Neural cell (in vitro differentiated cells): Measurements from ENCODE around the gene NID2. TPM values are rescaled to one million over a fixed set of nuclear protein-coding genes. Genes with fewer than 3 reads are reported as not detected.

Experiments
- H2AFZ ChIP-seq: fragments of 200-600, 300-800 bp; sonication (generic), shearing (Covaris generic); 2 replicates; pipeline ENCODE4 v1.6.0; 2014; ENCODE audit warnings: low read depth, mild to moderate bottlenecking, antibody characterized with exemption, low read length, moderate library complexity
- H3F3A ChIP-seq: fragments of 200-600 bp; shearing (Covaris generic); 2 replicates; pipeline ENCODE4 v1.6.1; 2016; ENCODE audit warnings: mild to moderate bottlenecking, moderate library complexity, mixed read lengths, antibody characterized with exemption, low read length; ENCODE audit not compliant: insufficient read depth, poor library complexity, severe bottlenecking
- H3K27ac ChIP-seq: fragments of 200-600, 300-800 bp; sonication (generic), shearing (Covaris generic); 2 replicates; pipeline ENCODE4 v1.5.1; 2014; ENCODE audit warnings: mild to moderate bottlenecking, low read length, moderate library complexity
- H3K27me3 ChIP-seq: fragments of 300-800, 200-600 bp; sonication (generic), shearing (Covaris generic); 2 replicates; pipeline ENCODE4 v1.6.0; 2014; ENCODE audit warnings: mild to moderate bottlenecking, low read depth, low read length, moderate library complexity; ENCODE audit not compliant: insufficient read depth
- H3K36me3 ChIP-seq: fragments of 300-800, 200-600 bp; sonication (generic), shearing (Covaris generic); 2 replicates; pipeline ENCODE4 v1.5.1; 2014; ENCODE audit warnings: mild to moderate bottlenecking, antibody characterized with exemption, low read length, moderate library complexity; ENCODE audit not compliant: insufficient read depth
- H3K4me2 ChIP-seq: fragments of 300-800, 200-600 bp; sonication (generic), shearing (Covaris generic); 2 replicates; pipeline ENCODE4 v1.6.0; 2014; ENCODE audit warnings: mild to moderate bottlenecking, low read length
- H3K4me3 ChIP-seq: fragments of 300-800, 200-600 bp; sonication (generic), shearing (Covaris generic); 2 replicates; pipeline ENCODE4 v1.5.1; 2014; ENCODE audit warnings: mild to moderate bottlenecking, low read length, moderate library complexity
- H3K79me2 ChIP-seq: fragments of 200-600 bp; shearing (Covaris generic); replicated peaks from 2 replicates; pipeline ENCODE4 v1.6.0; 2014; ENCODE audit warnings: mild to moderate bottlenecking, low read length, moderate library complexity; ENCODE audit not compliant: insufficient read depth
- H3K9ac ChIP-seq: fragments of 300-800, 200-600 bp; sonication (generic), shearing (Covaris generic); 2 replicates; pipeline ENCODE4 v1.6.1; 2016; ENCODE audit warnings: mild to moderate bottlenecking, low read length, mixed read lengths
- H3K9me2 ChIP-seq: fragments of 200-600 bp; shearing (Covaris generic); 2 replicates; pipeline ENCODE4 v1.6.1; 2016; ENCODE audit warnings: mild to moderate bottlenecking, low read length, mixed read lengths; ENCODE audit not compliant: insufficient read depth
- H3K9me3 ChIP-seq: fragments of 200-600, 300-800 bp; sonication (generic), shearing (Covaris generic); 2 replicates; pipeline ENCODE4 v1.6.1; 2016; ENCODE audit warnings: mild to moderate bottlenecking, mixed run types, low read length, moderate library complexity, mixed read lengths
- H4K20me1 ChIP-seq: fragments of 200-600 bp; shearing (Covaris generic); 2 replicates; pipeline ENCODE4 v1.6.1; 2016; ENCODE audit warnings: mild to moderate bottlenecking, mixed run types; ENCODE audit not compliant: insufficient read depth
- CTCF ChIP-seq: fragments of 450-650 bp; IDR thresholded peaks from 2 replicates; pipeline ENCODE4 v1.5.1; 2014; ENCODE audit warnings: antibody characterized with exemption, mild to moderate bottlenecking, moderate library complexity; ENCODE audit not compliant: poor library complexity, severe bottlenecking
- EP300 ChIP-seq: fragments of 450-650 bp; conservative IDR thresholded peaks from 2 replicates; pipeline ENCODE4 v1.6.1; 2014; ENCODE audit warnings: antibody characterized with exemption, mild to moderate bottlenecking, moderate library complexity; ENCODE audit not compliant: poor library complexity, severe bottlenecking
- EZH2 ChIP-seq: fragments of 200-600, 300-800 bp; shearing (Covaris generic), sonication (generic); IDR thresholded peaks from 2 replicates; pipeline ENCODE4 v1.6.1; 2014; ENCODE audit warnings: antibody characterized with exemption, low read length, borderline replicate concordance, mild to moderate bottlenecking; ENCODE audit not compliant: insufficient read depth, poor library complexity, severe bottlenecking
- MXI1 ChIP-seq: fragments of 450-650 bp; conservative IDR thresholded peaks from 2 replicates; pipeline ENCODE4 v1.6.1; 2014; ENCODE audit warnings: antibody characterized with exemption, mild to moderate bottlenecking; ENCODE audit not compliant: poor library complexity, severe bottlenecking
- POLR2AphosphoS5 ChIP-seq: IDR thresholded peaks from 2 replicates; pipeline ENCODE4 v1.6.1; 2012
- RAD21 ChIP-seq: fragments of 450-650 bp; conservative IDR thresholded peaks from 2 replicates; pipeline ENCODE4 v1.6.1; 2014; ENCODE audit warnings: antibody characterized with exemption, mild to moderate bottlenecking, moderate library complexity
- REST ChIP-seq: IDR thresholded peaks from 2 replicates; pipeline ENCODE4 v1.6.1; 2012; ENCODE audit warnings: borderline replicate concordance
- SMC3 ChIP-seq: fragments of 450-650 bp; conservative IDR thresholded peaks from 2 replicates; pipeline ENCODE4 v1.6.1; 2014; ENCODE audit warnings: antibody characterized with exemption, mild to moderate bottlenecking, moderate library complexity; ENCODE audit not compliant: poor library complexity
- TAF1 ChIP-seq: IDR thresholded peaks from 2 replicates; pipeline ENCODE4 v1.6.1; 2012; ENCODE audit warnings: low read depth
- polyA plus RNA-seq: library from polyadenylated mRNA; depleted of rRNA; stranded (reverse); fragments of >200 nt; gene quantifications from 2 replicates; pipeline ENCODE4 v1.2.3, GENCODE V29; 2014

The NID2 gene
- polyA plus RNA-seq, 1 donor from 2014 or later: 1.1 TPM

GRCh38 chr14:52026017-52026660 is 42.7 kb downstream of the NID2 start:
- H3K4me3 ChIP-seq: no peak overlapping the region
- H3K4me2 ChIP-seq: no peak overlapping the region
- no peak overlapping the region for H3K9ac ChIP-seq
- no peak overlapping the region for H2AFZ ChIP-seq
- no peaks in the 10 kb centered on the region for H3K36me3 ChIP-seq
- no peaks in the 10 kb centered on the region for H4K20me1 ChIP-seq
- H3K79me2 ChIP-seq: no peaks in the 10 kb centered on the region
- no peaks in the 10 kb centered on the region for H3K9me3 ChIP-seq
- no peaks in the 10 kb centered on the region for H3K9me2 ChIP-seq
- no peaks in the 10 kb centered on the region for H3K27me3 ChIP-seq
- TF ChIP-seq EZH2 (no peak), CTCF (no peak), EP300 (no peak), MXI1 (no peak), POLR2AphosphoS5 (no peak), TAF1 (no peak), SMC3 (no peak), REST (no peak), RAD21 (no peak)
- no peak overlapping the region for H3K27ac ChIP-seq
- H3F3A ChIP-seq: no peaks in the 10 kb centered on the region

GRCh38 chr14:52025310-52025709 is 43.5 kb downstream of the NID2 start:
- Histone ChIP-seq H4K20me1 (no peaks in the 10 kb centered on the region), H3K4me3 (no peak overlapping the region), H3K9me2 (no peaks in the 10 kb centered on the region), H3K27ac (no peak overlapping the region), H3K27me3 (no peaks in the 10 kb centered on the region), H3K79me2 (no peaks in the 10 kb centered on the region), H3K4me2 (no peak overlapping the region), H3K9me3 (no peaks in the 10 kb centered on the region), H3F3A (no peaks in the 10 kb centered on the region), H2AFZ (no peak overlapping the region), H3K9ac (no peak overlapping the region), H3K36me3 (no peaks in the 10 kb centered on the region)
- no peak for TF ChIP-seq EZH2
- no peak for TF ChIP-seq TAF1
- no peak for TF ChIP-seq RAD21
- TF ChIP-seq SMC3: no peak
- TF ChIP-seq MXI1: no peak
- no peak for TF ChIP-seq REST
- TF ChIP-seq EP300: no peak
- TF ChIP-seq CTCF: no peak
- TF ChIP-seq POLR2AphosphoS5: no peak
